ENCODE measurements around the gene PLEKHD1. TPM values are rescaled to one million over a fixed set of nuclear protein-coding genes. Genes with fewer than 3 reads are reported as not detected.

PLEKHD1 gene
- total and polyA plus RNA-seq, 2 of the 8 experiments (the other 6 are each of a cell fraction or from before 2014, with no cell fraction given), result 0.24 to 0.48 TPM

- TF ChIP-seq ZNF274 (IDR thresholded peaks at IDR 0.05; ENCODE audit: borderline replicate concordance, extremely low read depth, low read length), result no peak
- no peak for TF ChIP-seq POLR2AphosphoS5 (IDR thresholded peaks at IDR 0.05; ENCODE audit: low read depth, low read length)
Observed at GRCh38 chr14:69571449-69572029, 87.0 kb downstream of the PLEKHD1 start (continued).
